HCT116 (cell line): ENCODE data around the gene PRICKLE1. TPM values are rescaled to one million over a fixed set of nuclear protein-coding genes. Genes with fewer than 3 reads are reported as not detected.

Source experiments
- ATAC-seq: fragments of 200-7000 bp; cut with Tn5 transposase; 2 replicates; pipeline ENCODE4 v1.9.1; 2020; ENCODE audit warnings: mild to moderate bottlenecking, moderate library complexity
- BruUV-seq: library from RNA; stranded (reverse); fragments of 400-500 nt; replicated peaks from 2 replicates; lab custom pipeline; 2021; lab: Mats Ljungman, UMichigan
- CTCF ChIA-PET: fragments of 300-600 bp; sonication (Branson Sonifier 250); formaldehyde crosslinking; loops from one replicate; lab custom pipeline; 2021; ENCODE audit warnings: antibody characterized with exemption; lab: Charles Lee
- POLR2A ChIA-PET: fragments of 300-600, 350-600 bp; sonication (Branson Sonifier 250); formaldehyde crosslinking; loops from one replicate; lab custom pipeline; 2021; ENCODE audit warnings: antibody characterized with exemption; lab: Charles Lee
- RAD21 ChIA-PET, 2 experiments: fragments of 300-600 bp; sonication (Branson Sonifier 250); formaldehyde crosslinking; loops; one replicate each; lab custom pipeline; 2023; ENCODE audit warnings: low total read pairs in 2 of 2; ENCODE audit not compliant: uncharacterized antibody in 2 of 2, unreplicated experiment in 2 of 2, low non-redundant PET in 1 of 2; lab: Charles Lee
- DNase-seq: peaks from one replicate; pipeline ENCODE4 v3.0.0-alpha.2; 2010; ENCODE audit warnings: low read depth, low spot score
- H2AFZ ChIP-seq: fragments of 200-600 bp; shearing (Covaris generic), sonication (generic); 2 replicates; pipeline ENCODE4 v1.6.1; 2017; ENCODE audit warnings: low read depth, mixed run types, mixed read lengths, antibody characterized with exemption, low read length; ENCODE audit not compliant: poor library complexity, severe bottlenecking
- H3K27ac ChIP-seq: 2 replicates; pipeline ENCODE4 v1.5.1; 2012; ENCODE audit warnings: low read depth, low read length
- H3K27me3 ChIP-seq: fragments of 200-600 bp; sonication (generic); 2 replicates; pipeline ENCODE4 v1.6.1; 2016; ENCODE audit warnings: mixed run types, low read length, mixed read lengths; ENCODE audit not compliant: insufficient read depth
- H3K36me3 ChIP-seq, 2 experiments: fragments of 200-500 bp in 1 of 2; fragments of 200-600 bp in 1 of 2; sonication (Bioruptor generic) in 1 of 2; sonication (generic) in 1 of 2; 2 replicates each; pipeline versions ENCODE4 v1.5.1 to v1.6.1; 2014 to 2016; ENCODE audit warnings: low read length in 2 of 2, inconsistent platforms in 1 of 2, mixed read lengths in 1 of 2, mixed run types in 1 of 2; ENCODE audit not compliant: insufficient read depth in 2 of 2, control insufficient read depth in 1 of 2
- H3K4me1 ChIP-seq, 2 experiments: fragments of 200-600 bp in 1 of 2; sonication (generic) in 1 of 2; 2 replicates each; pipeline versions ENCODE4 v1.5.1 to v1.6.1; 2012 to 2017; ENCODE audit warnings: low read length in 2 of 2, inconsistent platforms in 1 of 2, mild to moderate bottlenecking in 1 of 2, mixed read lengths in 1 of 2, mixed run types in 1 of 2, moderate library complexity in 1 of 2; ENCODE audit not compliant: insufficient read depth in 2 of 2, control insufficient read depth in 1 of 2
- H3K4me2 ChIP-seq: fragments of 200-600 bp; sonication (generic); 2 replicates; pipeline ENCODE4 v1.6.1; 2017; ENCODE audit warnings: mixed run types, low read length, mixed read lengths
- H3K4me3 ChIP-seq, 2 experiments: fragments of 200-600 bp in 1 of 2; sonication (generic) in 1 of 2; replicated peaks in 1 of 2; 2 replicates each; pipeline ENCODE4 v1.5.1; 2011 to 2016; ENCODE audit warnings: low read length in 2 of 2, control low read depth in 1 of 2, low read depth in 1 of 2, mild to moderate bottlenecking in 1 of 2, mixed read lengths in 1 of 2, mixed run types in 1 of 2
- H3K79me2 ChIP-seq: fragments of 200-600 bp; sonication (generic); 2 replicates; pipeline ENCODE4 v1.6.1; 2017; ENCODE audit warnings: mild to moderate bottlenecking, mixed run types, low read length, moderate library complexity, mixed read lengths; ENCODE audit not compliant: insufficient read depth
- H3K9ac ChIP-seq: fragments of 200-600 bp; sonication (generic); 2 replicates; pipeline ENCODE4 v1.6.1; 2016; ENCODE audit warnings: low read length, mixed read lengths
- H3K9me2 ChIP-seq: fragments of 200-600 bp; sonication (generic), shearing (Covaris generic); 2 replicates; pipeline ENCODE4 v1.6.1; 2017; ENCODE audit warnings: mixed run types, mild to moderate bottlenecking, moderate library complexity; ENCODE audit not compliant: insufficient read depth
- H3K9me3 ChIP-seq, 2 experiments: fragments of 200-500 bp in 1 of 2; fragments of 200-600 bp in 1 of 2; sonication (Bioruptor generic) in 1 of 2; sonication (generic) in 1 of 2; 2 replicates each; pipeline ENCODE4 v1.6.1; 2014 to 2017; ENCODE audit warnings: low read length in 2 of 2, mixed read lengths in 2 of 2, inconsistent platforms in 1 of 2, low read depth in 1 of 2, mild to moderate bottlenecking in 1 of 2, mixed run types in 1 of 2, moderate library complexity in 1 of 2; ENCODE audit not compliant: control insufficient read depth in 1 of 2, insufficient read depth in 1 of 2
- H4K20me1 ChIP-seq: fragments of 200-600 bp; sonication (generic), shearing (Covaris generic); 2 replicates; pipeline ENCODE4 v1.6.1; 2017; ENCODE audit warnings: mixed run types, mild to moderate bottlenecking, moderate library complexity; ENCODE audit not compliant: insufficient read depth
- EGR1 ChIP-seq: IDR thresholded peaks from 2 replicates; pipeline ENCODE4 v1.6.1; 2012; ENCODE audit warnings: low read depth
- ELF1 ChIP-seq: IDR thresholded peaks from 2 replicates; pipeline ENCODE4 v1.6.1; 2012; ENCODE audit warnings: low read depth, borderline replicate concordance
- EZH2 ChIP-seq: fragments of 200-600 bp; sonication (generic); IDR thresholded peaks from 2 replicates; pipeline ENCODE4 v1.6.1; 2017; ENCODE audit warnings: antibody characterized with exemption, mixed run types
- EZH2phosphoT487 ChIP-seq: fragments of 200-600 bp; IDR thresholded peaks from 2 replicates; pipeline ENCODE4 v1.6.1; 2018; ENCODE audit warnings: antibody characterized with exemption, borderline replicate concordance
- MAX ChIP-seq: IDR thresholded peaks from 2 replicates; pipeline ENCODE4 v1.6.1; 2012
- POLR2A ChIP-seq: IDR thresholded peaks from 2 replicates; pipeline ENCODE4 v1.7.0; 2011; ENCODE audit warnings: borderline replicate concordance; ENCODE audit not compliant: insufficient read depth, insufficient read length; ENCODE audit errors: extremely low read depth
- SP1 ChIP-seq: IDR thresholded peaks from 2 replicates; pipeline ENCODE4 v1.6.1; 2012; ENCODE audit warnings: low read depth
- TCF7L2 ChIP-seq: IDR thresholded peaks from 2 replicates; pipeline ENCODE4 v1.7.0; 2011; ENCODE audit warnings: borderline replicate concordance, inconsistent platforms; ENCODE audit not compliant: insufficient read depth, insufficient read length; ENCODE audit errors: extremely low read depth
- ZBTB33 ChIP-seq: IDR thresholded peaks from 2 replicates; pipeline ENCODE4 v1.6.1; 2011; ENCODE audit warnings: mild to moderate bottlenecking, low read length, moderate library complexity; ENCODE audit not compliant: insufficient replicate concordance; ENCODE audit errors: extremely low read depth
- ZFX ChIP-seq: fragments of 450-650 bp; IDR thresholded peaks from 2 replicates; pipeline ENCODE4 v1.6.1; 2017
- ZNF274 ChIP-seq: fragments of 200-500 bp; sonication (Bioruptor generic); IDR thresholded peaks from 2 replicates; pipeline ENCODE4 v1.6.1; 2014; ENCODE audit warnings: mild to moderate bottlenecking, low read depth, low read length, inconsistent platforms
- intact Hi-C: fragments of 100-400 bp; cut with micrococcal nuclease; formaldehyde crosslinking; loops from 2 replicates; pipeline ENCODE4 v1.10.0; 2022
- total RNA-seq: library from RNA; stranded (reverse); gene quantifications from one replicate; pipeline ENCODE4 v1.2.1, GENCODE V29; 2021; ENCODE audit not compliant: unreplicated experiment
- TF ChIP-seq, protein P1 (sequence below), 3 experiments: fragments of 200-600 bp in 1 of 3; sonication (generic) in 1 of 3; IDR thresholded peaks in 2 of 3; conservative IDR thresholded peaks in 1 of 3; 2 replicates each; pipeline ENCODE4 v1.5.1; 2012 to 2017; ENCODE audit warnings: low read depth in 2 of 3, low read length in 2 of 3, antibody characterized with exemption in 1 of 3, borderline replicate concordance in 1 of 3, control low read depth in 1 of 3, mild to moderate bottlenecking in 1 of 3, mixed read lengths in 1 of 3, mixed run types in 1 of 3, moderate library complexity in 1 of 3; ENCODE audit not compliant: insufficient read depth in 1 of 3

The PRICKLE1 gene
- total RNA-seq, 1 experiment from 2014 or later, result 1.3 TPM

DNA sequence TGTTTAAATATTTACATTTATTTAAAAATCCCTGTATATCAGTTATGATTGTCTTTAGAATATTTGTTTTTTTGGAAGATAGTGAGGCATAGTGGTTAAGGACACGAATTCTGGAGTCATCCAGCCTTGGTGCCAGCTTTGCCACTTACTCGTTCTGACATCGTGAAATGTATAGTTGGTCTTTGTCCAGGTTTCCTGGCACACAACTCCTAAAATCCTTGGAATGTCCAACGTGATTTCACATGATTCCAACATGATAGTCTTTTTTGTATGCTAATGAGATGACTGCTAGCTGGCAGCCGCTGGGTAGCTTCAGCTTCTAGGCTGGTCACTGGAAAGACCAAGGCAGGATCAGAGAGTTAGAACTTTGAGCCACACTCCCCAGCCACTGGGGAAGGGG is 64.8 kb downstream of the PRICKLE1 start:
- Histone ChIP-seq H3K79me2 (no peaks in the 10 kb centered on the region), H3K4me2 (no peak overlapping the region), H4K20me1 (no peaks in the 10 kb centered on the region), H2AFZ (no peak overlapping the region), H3K4me1 (no peaks in the 10 kb centered on the region), H3K9me2 (no peaks in the 10 kb centered on the region), H3K27me3 (no peaks in the 10 kb centered on the region), H3K9ac (no peak overlapping the region), H3K4me3 (no peak overlapping the region), H3K27ac (no peak overlapping the region), H3K9me3 (no peaks in the 10 kb centered on the region), H3K36me3 (no peaks in the 10 kb centered on the region)
- RAD21 ChIA-PET, result no interaction called here
- no TSS peak for BruUV-seq
- POLR2A ChIA-PET, result no interaction called here
- intact Hi-C loops, result no loop called here
- TF ChIP-seq ZBTB33, result no peak
- TF ChIP-seq EGR1, result no peak
- no peak for TF ChIP-seq POLR2A
- no peak for TF ChIP-seq MAX
- TF ChIP-seq, protein P1, sequence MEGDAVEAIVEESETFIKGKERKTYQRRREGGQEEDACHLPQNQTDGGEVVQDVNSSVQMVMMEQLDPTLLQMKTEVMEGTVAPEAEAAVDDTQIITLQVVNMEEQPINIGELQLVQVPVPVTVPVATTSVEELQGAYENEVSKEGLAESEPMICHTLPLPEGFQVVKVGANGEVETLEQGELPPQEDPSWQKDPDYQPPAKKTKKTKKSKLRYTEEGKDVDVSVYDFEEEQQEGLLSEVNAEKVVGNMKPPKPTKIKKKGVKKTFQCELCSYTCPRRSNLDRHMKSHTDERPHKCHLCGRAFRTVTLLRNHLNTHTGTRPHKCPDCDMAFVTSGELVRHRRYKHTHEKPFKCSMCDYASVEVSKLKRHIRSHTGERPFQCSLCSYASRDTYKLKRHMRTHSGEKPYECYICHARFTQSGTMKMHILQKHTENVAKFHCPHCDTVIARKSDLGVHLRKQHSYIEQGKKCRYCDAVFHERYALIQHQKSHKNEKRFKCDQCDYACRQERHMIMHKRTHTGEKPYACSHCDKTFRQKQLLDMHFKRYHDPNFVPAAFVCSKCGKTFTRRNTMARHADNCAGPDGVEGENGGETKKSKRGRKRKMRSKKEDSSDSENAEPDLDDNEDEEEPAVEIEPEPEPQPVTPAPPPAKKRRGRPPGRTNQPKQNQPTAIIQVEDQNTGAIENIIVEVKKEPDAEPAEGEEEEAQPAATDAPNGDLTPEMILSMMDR (IDR thresholded peaks at IDR 0.05 in 2 of 3, conservative IDR thresholded peaks at IDR 0.05 in 1 of 3; ENCODE audit: borderline replicate concordance in 1 of 3, insufficient read depth in 1 of 3, low read depth in 2 of 3, low read length in 2 of 3), result no peak
- no peak for TF ChIP-seq EZH2phosphoT487
- TF ChIP-seq ZFX, result no peak
- no peak for TF ChIP-seq TCF7L2
- TF ChIP-seq ZNF274, result no peak
- no peak for TF ChIP-seq SP1
- TF ChIP-seq EZH2, result no peak
- no peak for TF ChIP-seq ELF1
- DNase-seq, result no peak
- CTCF ChIA-PET, result no interaction called here
- ATAC-seq, result no peak
